ENCODE results near the gene CCDC60. TPM values are rescaled to one million over a fixed set of nuclear protein-coding genes. Genes with fewer than 3 reads are reported as not detected.

The CCDC60 gene
- total RNA-seq = not detected

GRCh38 chr12:119334430-119335170 lies at the start of gene CCDC60:
Gene CCDC60, plus strand, starts transcription at chr12:119334729. Its CDS starts 448 bp downstream, at chr12:119335177.
- H3K4me3 Mint-ChIP-seq = no peak within 1 kb of the TSS
- peaks cover 8% of the 10 kb centered on the region for H3K27me3 Mint-ChIP-seq (ENCODE audit: low read depth)
- H3K9me3 Mint-ChIP-seq (ENCODE audit: insufficient read depth) = no peaks in the 10 kb centered on the region
- H3K27ac Mint-ChIP-seq = no peak within 1 kb of the TSS
- ATAC-seq (no peak), DNase-seq (no peak)
- no peaks in the 10 kb centered on the region for H3K36me3 Mint-ChIP-seq (ENCODE audit: low read depth)
- CTCF ChIA-PET = no interaction called here
- POLR2A ChIA-PET = no interaction called here
- H3K4me1 Mint-ChIP-seq (ENCODE audit: low read depth) = no peaks in the 10 kb centered on the region

GRCh38 chr12:119288576-119288975 lies 46.0 kb upstream of the CCDC60 start:
- no peak for DNase-seq
- Mint-ChIP-seq H3K4me3 (no peak overlapping the region), H3K36me3 (ENCODE audit: low read depth) (no peaks in the 10 kb centered on the region), H3K9me3 (ENCODE audit: insufficient read depth) (no peaks in the 10 kb centered on the region), H3K4me1 (ENCODE audit: low read depth) (no peaks in the 10 kb centered on the region), H3K27ac (no peak overlapping the region), H3K27me3 (ENCODE audit: low read depth) (no peaks in the 10 kb centered on the region)
- CTCF ChIA-PET = no interaction called here
- no peak for ATAC-seq
- POLR2A ChIA-PET = no interaction called here

GRCh38 chr12:119292893-119293630 lies 41.5 kb upstream of the CCDC60 start:
- DNase-seq (no peak), ATAC-seq (no peak)
- Mint-ChIP-seq H3K36me3 (ENCODE audit: low read depth) (no peaks in the 10 kb centered on the region), H3K4me3 (no peak overlapping the region), H3K4me1 (ENCODE audit: low read depth) (no peaks in the 10 kb centered on the region), H3K9me3 (ENCODE audit: insufficient read depth) (no peaks in the 10 kb centered on the region), H3K27me3 (ENCODE audit: low read depth) (no peaks in the 10 kb centered on the region), H3K27ac (no peak overlapping the region)
- ChIA-PET POLR2A (no interaction called here), CTCF (no interaction called here)

- Mint-ChIP-seq H3K4me1 (ENCODE audit: low read depth) (no peaks in the 10 kb centered on the region), H3K36me3 (ENCODE audit: low read depth) (no peaks in the 10 kb centered on the region), H3K27ac (no peak overlapping the region), H3K4me3 (no peak overlapping the region), H3K9me3 (ENCODE audit: insufficient read depth) (no peaks in the 10 kb centered on the region), H3K27me3 (ENCODE audit: low read depth) (no peaks in the 10 kb centered on the region)
- ChIA-PET CTCF (no interaction called here), POLR2A (no interaction called here)
- ATAC-seq (no peak), DNase-seq (no peak)
These were observed 40.3 kb upstream of the CCDC60 start for GRCh38 chr12:119294211-119294610.

- Mint-ChIP-seq H3K27me3 (ENCODE audit: low read depth) (no peaks in the 10 kb centered on the region), H3K4me1 (ENCODE audit: low read depth) (no peaks in the 10 kb centered on the region), H3K27ac (no peak overlapping the region), H3K36me3 (ENCODE audit: low read depth) (no peaks in the 10 kb centered on the region), H3K9me3 (ENCODE audit: insufficient read depth) (no peaks in the 10 kb centered on the region), H3K4me3 (no peak overlapping the region)
- ATAC-seq (no peak), DNase-seq (no peak)
- ChIA-PET CTCF (no interaction called here), POLR2A (interaction anchor here (0.6 kb wide), 1 partner anchor 26 kb away, joined by 3 read pairs; no protein-coding TSS in a partner anchor)
These were observed 38.0 kb upstream of the CCDC60 start for GRCh38 chr12:119296535-119296934.

DNA sequence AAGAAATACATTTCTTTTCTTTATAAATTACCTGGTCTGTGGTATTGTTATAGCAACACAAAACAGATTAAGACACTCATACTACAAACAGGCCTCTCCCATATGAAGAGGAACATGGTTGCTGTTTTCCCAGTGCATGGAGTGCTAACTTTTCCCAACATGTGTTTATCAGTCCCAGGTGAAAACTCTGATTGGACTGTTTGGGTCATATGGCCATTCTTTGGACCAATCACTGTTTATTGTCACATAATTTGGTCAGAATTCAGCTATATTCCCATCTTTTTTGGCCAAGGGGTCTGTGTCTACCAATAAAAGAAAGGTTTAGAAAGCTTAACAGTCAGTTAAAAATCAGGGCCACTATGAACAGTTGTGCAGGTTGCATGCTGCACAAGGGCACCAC lies 35.4 kb upstream of the CCDC60 start:
- CTCF ChIA-PET = no interaction called here

DNA sequence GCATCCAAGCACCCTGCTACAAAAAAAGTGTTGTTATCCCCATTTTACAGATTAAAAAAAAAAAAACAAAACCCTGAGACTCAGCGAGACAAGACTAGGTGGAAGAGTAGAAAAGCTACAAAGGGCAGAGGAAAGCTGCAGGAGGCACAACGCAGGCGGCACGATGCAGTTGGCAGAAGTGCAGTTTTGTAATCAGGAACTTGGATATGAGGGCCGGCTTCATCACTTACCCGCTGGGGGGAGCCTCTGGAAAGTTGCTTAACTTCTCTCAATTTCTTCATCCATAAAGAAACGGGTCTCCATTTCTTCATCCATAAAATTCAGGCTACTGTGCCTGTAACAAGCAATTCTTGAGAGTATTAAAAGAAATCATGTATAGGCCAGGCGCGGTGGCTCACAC lies 33.1 kb upstream of the CCDC60 start:
- Mint-ChIP-seq H3K9me3 (ENCODE audit: insufficient read depth) (no peaks in the 10 kb centered on the region), H3K4me3 (no peak overlapping the region), H3K36me3 (ENCODE audit: low read depth) (no peaks in the 10 kb centered on the region), H3K27ac (no peak overlapping the region), H3K4me1 (ENCODE audit: low read depth) (no peaks in the 10 kb centered on the region), H3K27me3 (ENCODE audit: low read depth) (no peaks in the 10 kb centered on the region)
- ChIA-PET POLR2A (no interaction called here), CTCF (no interaction called here)
- no peak for DNase-seq
- ATAC-seq = no peak

More for the DNA sequence above, 35.4 kb upstream of the CCDC60 start:
- no peak for DNase-seq
- Mint-ChIP-seq H3K27ac (no peak overlapping the region), H3K27me3 (ENCODE audit: low read depth) (no peaks in the 10 kb centered on the region), H3K36me3 (ENCODE audit: low read depth) (no peaks in the 10 kb centered on the region), H3K9me3 (ENCODE audit: insufficient read depth) (no peaks in the 10 kb centered on the region), H3K4me1 (ENCODE audit: low read depth) (no peaks in the 10 kb centered on the region), H3K4me3 (no peak overlapping the region)
- POLR2A ChIA-PET = no interaction called here
- no peak for ATAC-seq

- H3K27ac Mint-ChIP-seq = no peak overlapping the region
- H3K36me3 Mint-ChIP-seq (ENCODE audit: low read depth) = no peaks in the 10 kb centered on the region
- no peaks in the 10 kb centered on the region for H3K27me3 Mint-ChIP-seq (ENCODE audit: low read depth)
- CTCF ChIA-PET = no interaction called here
- H3K4me1 Mint-ChIP-seq (ENCODE audit: low read depth) = no peaks in the 10 kb centered on the region
- H3K9me3 Mint-ChIP-seq (ENCODE audit: insufficient read depth) = no peaks in the 10 kb centered on the region
- no peak for ATAC-seq
- POLR2A ChIA-PET = no interaction called here
- no peak overlapping the region for H3K4me3 Mint-ChIP-seq
- DNase-seq = no peak
These were observed 32.0 kb upstream of the CCDC60 start for GRCh38 chr12:119302451-119303080.

GRCh38 chr12:119306593-119306992 lies 27.9 kb upstream of the CCDC60 start:
- H3K36me3 Mint-ChIP-seq (ENCODE audit: low read depth) = no peaks in the 10 kb centered on the region
- POLR2A ChIA-PET = no interaction called here
- CTCF ChIA-PET = interaction anchor here (0.8 kb wide), 1 partner anchor 106 kb away, joined by 3 read pairs; no protein-coding TSS in a partner anchor
- no peak for DNase-seq
- no peak for ATAC-seq
- H3K27ac Mint-ChIP-seq = no peak overlapping the region
- H3K9me3 Mint-ChIP-seq (ENCODE audit: insufficient read depth) = no peaks in the 10 kb centered on the region
- no peak overlapping the region for H3K4me3 Mint-ChIP-seq
- no peaks in the 10 kb centered on the region for H3K27me3 Mint-ChIP-seq (ENCODE audit: low read depth)
- no peaks in the 10 kb centered on the region for H3K4me1 Mint-ChIP-seq (ENCODE audit: low read depth)

DNA sequence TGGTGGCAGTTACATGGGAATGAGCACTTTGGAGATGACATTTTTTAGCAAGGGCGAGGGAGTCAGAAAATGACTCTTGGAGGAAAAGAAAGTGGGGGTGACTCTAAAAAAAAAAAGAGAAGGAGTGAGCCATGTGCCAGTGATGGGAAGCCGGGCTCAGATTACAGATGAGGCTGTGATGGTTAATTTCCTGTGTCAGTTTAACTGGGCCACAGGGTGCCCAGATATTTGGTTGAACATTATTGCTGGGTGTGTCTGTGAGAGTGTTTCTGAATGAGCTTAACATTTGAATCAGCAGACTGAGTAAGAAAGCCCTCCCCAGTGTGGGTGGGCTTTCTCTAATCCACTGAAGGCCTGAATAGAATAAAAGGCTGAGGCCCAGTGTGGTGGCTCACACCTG lies 26.8 kb upstream of the CCDC60 start:
- Mint-ChIP-seq H3K9me3 (ENCODE audit: insufficient read depth) (no peaks in the 10 kb centered on the region), H3K36me3 (ENCODE audit: low read depth) (no peaks in the 10 kb centered on the region), H3K27me3 (ENCODE audit: low read depth) (no peaks in the 10 kb centered on the region), H3K27ac (no peak overlapping the region), H3K4me3 (no peak overlapping the region), H3K4me1 (ENCODE audit: low read depth) (no peaks in the 10 kb centered on the region)
- DNase-seq (no peak), ATAC-seq (no peak)
- ChIA-PET POLR2A (no interaction called here), CTCF (no interaction called here)

DNA sequence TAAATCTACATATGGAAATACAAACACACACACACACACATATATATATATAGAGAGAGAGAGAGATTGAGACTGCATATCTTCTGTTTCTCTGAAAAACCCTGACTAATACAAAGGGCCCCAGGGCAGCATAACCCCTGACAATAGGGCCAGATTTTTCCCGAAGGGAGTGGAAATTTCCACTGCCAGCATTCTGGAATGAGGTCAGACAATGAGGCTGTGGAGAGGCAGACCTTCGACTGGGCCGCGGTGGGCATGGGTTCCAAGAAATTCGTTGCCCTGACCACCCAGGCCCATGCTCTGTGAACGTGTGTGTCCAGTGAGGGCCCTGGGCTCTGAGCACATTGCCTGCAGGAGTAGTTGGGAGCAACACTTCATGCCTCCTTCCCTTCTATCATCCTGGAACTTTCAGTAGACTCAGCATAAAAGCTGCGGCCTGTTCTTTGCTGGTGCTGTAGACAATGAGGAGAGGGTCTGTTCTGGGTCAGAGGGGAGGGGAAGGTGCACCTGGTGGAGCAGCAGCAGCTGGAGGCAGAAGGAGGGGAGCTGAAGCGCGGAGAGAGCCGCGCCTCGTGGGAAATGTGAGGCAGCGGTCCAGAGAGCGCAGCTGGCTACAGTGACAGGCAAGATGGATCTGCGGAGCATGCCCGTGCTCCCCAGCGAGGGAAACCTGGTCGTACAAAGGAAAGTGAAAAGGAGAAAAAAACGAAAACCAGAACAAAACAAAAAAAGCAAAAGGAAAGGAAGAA lies 25.6 kb upstream of the CCDC60 start:
- Mint-ChIP-seq H3K9me3 (ENCODE audit: insufficient read depth) (no peaks in the 10 kb centered on the region), H3K36me3 (ENCODE audit: low read depth) (no peaks in the 10 kb centered on the region), H3K4me1 (ENCODE audit: low read depth) (no peaks in the 10 kb centered on the region), H3K4me3 (no peak overlapping the region), H3K27me3 (ENCODE audit: low read depth) (no peaks in the 10 kb centered on the region), H3K27ac (no peak overlapping the region)
- ChIA-PET CTCF (no interaction called here), POLR2A (no interaction called here)
- no peak for ATAC-seq
- DNase-seq = no peak

- Mint-ChIP-seq H3K4me3 (no peak overlapping the region), H3K4me1 (ENCODE audit: low read depth) (no peaks in the 10 kb centered on the region), H3K27me3 (ENCODE audit: low read depth) (no peaks in the 10 kb centered on the region), H3K27ac (no peak overlapping the region), H3K9me3 (ENCODE audit: insufficient read depth) (no peaks in the 10 kb centered on the region), H3K36me3 (ENCODE audit: low read depth) (no peaks in the 10 kb centered on the region)
- DNase-seq (no peak), ATAC-seq (no peak)
- CTCF ChIA-PET = no interaction called here
- POLR2A ChIA-PET = no interaction called here
These were observed 22.7 kb upstream of the CCDC60 start for GRCh38 chr12:119311878-119312277.

All from activated CD8-positive, alpha-beta T cell treated with anti-CD3 and anti-CD28 coated beads, Interleukin-2, amount 10 ng/mL, durations not matched to agents 7 days and 5 days (primary cell).